K562 (cell line): ENCODE measurements around the gene PRKAR1B. TPM values are rescaled to one million over a fixed set of nuclear protein-coding genes. Genes with fewer than 3 reads are reported as not detected.

Source experiments
- CBX8 ChIP-seq: fragments of 200-600 bp; sonication (generic); IDR thresholded peaks from 2 replicates; pipeline ENCODE4 v1.6.1; 2012; ENCODE audit warnings: borderline replicate concordance, mixed run types, low read depth, mild to moderate bottlenecking, moderate library complexity, mixed read lengths, low read length, control low read depth, inconsistent platforms; ENCODE audit not compliant: poor library complexity, severe bottlenecking; ENCODE audit errors: extremely low read depth
- FOXJ3 ChIP-seq: sonication (generic); formaldehyde crosslinking; IDR thresholded peaks from 2 replicates; pipeline ENCODE4 v1.4.0; 2020; ENCODE audit warnings: mild to moderate bottlenecking, missing genetic modification reagents
- HCFC1 ChIP-seq: IDR thresholded peaks from 2 replicates; pipeline ENCODE4 v1.6.1; 2012; ENCODE audit warnings: low read depth, low read length, improper control_type of control experiment
- RBM17 ChIP-seq: fragments of 200-400 bp; formaldehyde crosslinking; IDR thresholded peaks from 2 replicates; pipeline ENCODE4 v1.6.1; 2017; ENCODE audit warnings: low read depth, mild to moderate bottlenecking, low read length, borderline replicate concordance
- SIN3A ChIP-seq, 2 experiments: fragments of 150-350 bp in 1 of 2; IDR thresholded peaks; 2 replicates each; pipeline ENCODE4 v1.6.1; 2011 to 2016; ENCODE audit warnings: borderline replicate concordance in 2 of 2, low read depth in 2 of 2, low read length in 2 of 2, mild to moderate bottlenecking in 2 of 2, moderate library complexity in 2 of 2; ENCODE audit not compliant: control insufficient read depth in 1 of 2
- STAT5B ChIP-seq: fragments of 250-450 bp; sonication (Bioruptor Pico); IDR thresholded peaks from 2 replicates; pipeline ENCODE4 v1.8.0; 2021; ENCODE audit warnings: mild to moderate bottlenecking, inconsistent platforms
- TAL1 ChIP-seq: fragments of 450-650 bp; IDR thresholded peaks from 2 replicates; pipeline ENCODE4 v1.6.1; 2016; ENCODE audit warnings: mild to moderate bottlenecking
- TFE3 ChIP-seq: fragments of 450-650 bp; formaldehyde crosslinking; IDR thresholded peaks from 2 replicates; pipeline ENCODE4 v1.4.0; 2020; ENCODE audit warnings: mild to moderate bottlenecking, mixed read lengths
- ZNF311 ChIP-seq: fragments of 250-450 bp; sonication (Bioruptor Pico); IDR thresholded peaks from 2 replicates; pipeline ENCODE4 v1.4.0; 2020; ENCODE audit warnings: mild to moderate bottlenecking, moderate library complexity
- ZNF407 ChIP-seq: fragments of 450-650 bp; IDR thresholded peaks from 2 replicates; pipeline ENCODE4 v1.6.1; 2016; ENCODE audit warnings: low read depth
- ZNF707 ChIP-seq: fragments of 250-450 bp; sonication (Bioruptor Pico); conservative IDR thresholded peaks from 2 replicates; pipeline ENCODE4 v1.8.0; 2022; ENCODE audit warnings: inconsistent platforms, mild to moderate bottlenecking, moderate library complexity
- polyA plus RNA-seq, 8 experiments: library from polyadenylated mRNA; depleted of rRNA in 4 of 8; stranded (reverse) in 5 of 8; unstranded in 3 of 8; fragments of >200 nt; fragmentation: Nextera tagmentation in 2 of 8; fragmentation: Illumina TruSeq in 1 of 8; extraction: Ambion mirVana in 2 of 8; extraction: Trizol in 1 of 8; gene quantifications; 2 replicates each; pipeline versions ENCODE4 v1.2.1 to v1.2.3, GENCODE V29; 2011 to 2014; ENCODE audit warnings: inconsistent platforms in 1 of 8, missing spikeins in 1 of 8
- total RNA-seq, 7 experiments: library from RNA; depleted of rRNA in 6 of 7; stranded (reverse); fragments of >200 nt in 6 of 7; fragmentation: Illumina TruSeq in 2 of 7; extraction: Trizol in 2 of 7; gene quantifications; 2 replicates each; pipeline versions ENCODE4 v1.2.1 to v1.2.3, GENCODE V29; 2011 to 2021; ENCODE audit warnings: low replicate concordance in 1 of 7

PRKAR1B gene
- total and polyA plus RNA-seq, 9 of the 15 experiments (the other 6 are each of a cell fraction or from before 2014, with no cell fraction given): 0.99 to 30.5 (median 12.7) TPM

- no peak for TF ChIP-seq ZNF407
- no peak for TF ChIP-seq SIN3A (IDR thresholded peaks at IDR 0.05; ENCODE audit: borderline replicate concordance in 2 of 2, control insufficient read depth in 1 of 2, low read depth in 2 of 2, low read length in 2 of 2)
- no peak for TF ChIP-seq STAT5B (CRISPR knock-in tag)
- no peak for TF ChIP-seq ZNF707 (CRISPR knock-in tag)
- TF ChIP-seq RBM17: no peak
- no peak for TF ChIP-seq HCFC1
- TF ChIP-seq TFE3 (CRISPR knock-in tag): no peak
- peak; percentile 75; the same call in 1 of the 2 replicates for TF ChIP-seq ZNF311 (CRISPR knock-in tag)
- TF ChIP-seq FOXJ3 (CRISPR knock-in tag): no peak
- peak; percentile 94 for TF ChIP-seq TAL1
- no peak for TF ChIP-seq CBX8
Observed at GRCh38 chr7:725223-726005, 1.7 kb downstream of the PRKAR1B start (continued).
